ENCODE data around the gene HOXA9. TPM values are rescaled to one million over a fixed set of nuclear protein-coding genes. Genes with fewer than 3 reads are reported as not detected.
A peak's percentile ranks its signal among the peaks of the same experiment; 100 is the strongest.

HOXA9 gene
- polyA plus RNA-seq, 4 donors = 0.28 to 74.3 TPM; not detected in 2

- peak overlapping the region in 2 of 3 donors; percentile 9 to 42 for H3K4me3 ChIP-seq (ENCODE audit: low read depth in 1 of 3, low read length in 3 of 3)
- peaks cover 0 to 11% (median 0%) of the 10 kb centered on the region in 3 donors for H3K36me3 ChIP-seq (ENCODE audit: control insufficient read depth in 3 of 3, insufficient read depth in 2 of 3, low read depth in 1 of 3, low read length in 3 of 3)
Observed at GRCh38 chr7:27167916-27168264, 2.6 kb upstream of the HOXA9 start.

GRCh38 chr7:27166531-27167505, 1.5 kb upstream of the HOXA9 start:
- H3K4me3 ChIP-seq (ENCODE audit: low read depth in 1 of 3, low read length in 3 of 3) = peak overlapping the region in 2 of 3 donors; percentile 40 to 48
- FAIRE-seq (no peak), DNase-seq (no peak)
- peak overlapping the region in 1 of 3 donors; percentile 54 for H3K27ac ChIP-seq (ENCODE audit: low read depth in 1 of 3, low read length in 2 of 3)
- H3K9me3 ChIP-seq (ENCODE audit: control insufficient read depth in 2 of 2, insufficient read depth in 1 of 2, low read depth in 1 of 2, low read length in 1 of 2) = peaks cover 0 to 19% of the 10 kb centered on the region in 2 donors
- 11 to 20% (median 13%) methylated on average over 49 to 50 of the region's 50 CpGs for WGBS, 3 donors
- H3K4me1 ChIP-seq (ENCODE audit: control insufficient read depth in 3 of 3, insufficient read depth in 2 of 3, low read depth in 1 of 3, low read length in 2 of 3) = peaks cover 0 to 5% (median 0%) of the 10 kb centered on the region in 3 donors
- H3K36me3 ChIP-seq (ENCODE audit: control insufficient read depth in 3 of 3, insufficient read depth in 2 of 3, low read depth in 1 of 3, low read length in 3 of 3) = peaks cover 0 to 14% (median 0%) of the 10 kb centered on the region in 3 donors
- peaks cover 17 to 95% (median 75%) of the 10 kb centered on the region in 3 donors for H3K27me3 ChIP-seq (ENCODE audit: control insufficient read depth in 3 of 3, insufficient read depth in 3 of 3, low read length in 3 of 3)

More at GRCh38 chr7:27167916-27168264, 2.6 kb upstream of the HOXA9 start:
- 26 to 31% (median 28%) methylated on average over 4 of the region's 4 CpGs for WGBS, 3 donors
- Histone ChIP-seq H3K9me3 (ENCODE audit: control insufficient read depth in 2 of 2, insufficient read depth in 1 of 2, low read depth in 1 of 2, low read length in 1 of 2) (peaks cover 0 to 19% of the 10 kb centered on the region in 2 donors), H3K27me3 (ENCODE audit: control insufficient read depth in 3 of 3, insufficient read depth in 3 of 3, low read length in 3 of 3) (peaks cover 18 to 95% (median 82%) of the 10 kb centered on the region in 3 donors), H3K4me1 (ENCODE audit: control insufficient read depth in 3 of 3, insufficient read depth in 2 of 3, low read depth in 1 of 3, low read length in 2 of 3) (peaks cover 0 to 5% (median 0%) of the 10 kb centered on the region in 3 donors), H3K27ac (ENCODE audit: low read depth in 1 of 3, low read length in 2 of 3) (peak overlapping the region in 1 of 3 donors; percentile 61)
- DNase-seq (no peak), FAIRE-seq (no peak)

GRCh38 chr7:27165996-27166530, 726 bp upstream of the HOXA9 start:
- H3K27ac ChIP-seq (ENCODE audit: low read depth in 1 of 3, low read length in 2 of 3) = peak overlapping the region in 1 of 3 donors; percentile 54
- peaks cover 0 to 12% (median 0%) of the 10 kb centered on the region in 3 donors for H3K36me3 ChIP-seq (ENCODE audit: control insufficient read depth in 3 of 3, insufficient read depth in 2 of 3, low read depth in 1 of 3, low read length in 3 of 3)
- peaks cover 12 to 95% (median 73%) of the 10 kb centered on the region in 3 donors for H3K27me3 ChIP-seq (ENCODE audit: control insufficient read depth in 3 of 3, insufficient read depth in 3 of 3, low read length in 3 of 3)
- peak overlapping the region in 2 of 3 donors; percentile 40 to 68 for H3K4me3 ChIP-seq (ENCODE audit: low read depth in 1 of 3, low read length in 3 of 3)
- DNase-seq (no peak), FAIRE-seq (no peak)
- peaks cover 0 to 5% (median 0%) of the 10 kb centered on the region in 3 donors for H3K4me1 ChIP-seq (ENCODE audit: control insufficient read depth in 3 of 3, insufficient read depth in 2 of 3, low read depth in 1 of 3, low read length in 2 of 3)
- H3K9me3 ChIP-seq (ENCODE audit: control insufficient read depth in 2 of 2, insufficient read depth in 1 of 2, low read depth in 1 of 2, low read length in 1 of 2) = peaks cover 0 to 19% of the 10 kb centered on the region in 2 donors
- 7 to 21% (median 11%) methylated on average over 41 to 46 of the region's 46 CpGs for WGBS, 3 donors

GRCh38 chr7:27164367-27165088, 809 bp downstream of the HOXA9 start:
- peaks cover 0 to 11% (median 0%) of the 10 kb centered on the region in 3 donors for H3K4me1 ChIP-seq (ENCODE audit: control insufficient read depth in 3 of 3, insufficient read depth in 2 of 3, low read depth in 1 of 3, low read length in 2 of 3)
- peak overlapping the region in 2 of 3 donors; percentile 40 to 68 for H3K4me3 ChIP-seq (ENCODE audit: low read depth in 1 of 3, low read length in 3 of 3)
- FAIRE-seq (no peak), DNase-seq (no peak)
- WGBS, 3 donors = 6 to 13% (median 7%) methylated on average over 47 of the region's 47 CpGs
- peaks cover 12 to 99% (median 72%) of the 10 kb centered on the region in 3 donors for H3K27me3 ChIP-seq (ENCODE audit: control insufficient read depth in 3 of 3, insufficient read depth in 3 of 3, low read length in 3 of 3)
- H3K27ac ChIP-seq (ENCODE audit: low read depth in 1 of 3, low read length in 2 of 3) = peak overlapping the region in 1 of 3 donors; percentile 33
- H3K9me3 ChIP-seq (ENCODE audit: control insufficient read depth in 2 of 2, insufficient read depth in 1 of 2, low read depth in 1 of 2, low read length in 1 of 2) = peaks cover 0 to 19% of the 10 kb centered on the region in 2 donors
- peaks cover 0 to 12% (median 0%) of the 10 kb centered on the region in 3 donors for H3K36me3 ChIP-seq (ENCODE audit: control insufficient read depth in 3 of 3, insufficient read depth in 2 of 3, low read depth in 1 of 3, low read length in 3 of 3)

- Histone ChIP-seq H3K27me3 (ENCODE audit: control insufficient read depth in 3 of 3, insufficient read depth in 3 of 3, low read length in 3 of 3) (peaks cover 10 to 99% (median 73%) of the 10 kb centered on the region in 3 donors), H3K27ac (ENCODE audit: low read depth in 1 of 3, low read length in 2 of 3) (peak overlapping the region in 1 of 3 donors; percentile 33), H3K4me1 (ENCODE audit: control insufficient read depth in 3 of 3, insufficient read depth in 2 of 3, low read depth in 1 of 3, low read length in 2 of 3) (peaks cover 0 to 11% (median 0%) of the 10 kb centered on the region in 3 donors), H3K9me3 (ENCODE audit: control insufficient read depth in 2 of 2, insufficient read depth in 1 of 2, low read depth in 1 of 2, low read length in 1 of 2) (peaks cover 0 to 17% of the 10 kb centered on the region in 2 donors), H3K4me3 (ENCODE audit: low read depth in 1 of 3, low read length in 3 of 3) (peak overlapping the region in 2 of 3 donors; percentile 40 to 68), H3K36me3 (ENCODE audit: control insufficient read depth in 3 of 3, insufficient read depth in 2 of 3, low read depth in 1 of 3, low read length in 3 of 3) (peaks cover 0 to 9% (median 0%) of the 10 kb centered on the region in 3 donors)
- FAIRE-seq (no peak), DNase-seq (no peak)
- WGBS, 3 donors = 13 to 33% (median 24%) methylated on average over 12 of the region's 12 CpGs
Observed at GRCh38 chr7:27164045-27164366, 1.3 kb downstream of the HOXA9 start.

- Histone ChIP-seq H3K27me3 (ENCODE audit: control insufficient read depth in 3 of 3, insufficient read depth in 3 of 3, low read length in 3 of 3) (peaks cover 7 to 99% (median 73%) of the 10 kb centered on the region in 3 donors), H3K27ac (ENCODE audit: low read depth in 1 of 3, low read length in 2 of 3) (peak overlapping the region in 1 of 3 donors; percentile 6), H3K36me3 (ENCODE audit: control insufficient read depth in 3 of 3, insufficient read depth in 2 of 3, low read depth in 1 of 3, low read length in 3 of 3) (peaks cover 0 to 9% (median 0%) of the 10 kb centered on the region in 3 donors), H3K9me3 (ENCODE audit: control insufficient read depth in 2 of 2, insufficient read depth in 1 of 2, low read depth in 1 of 2, low read length in 1 of 2) (peaks cover 0 to 16% of the 10 kb centered on the region in 2 donors), H3K4me3 (ENCODE audit: low read depth in 1 of 3, low read length in 3 of 3) (peak overlapping the region in 1 of 3 donors; percentile 40), H3K4me1 (ENCODE audit: control insufficient read depth in 3 of 3, insufficient read depth in 2 of 3, low read depth in 1 of 3, low read length in 2 of 3) (peaks cover 0 to 11% (median 0%) of the 10 kb centered on the region in 3 donors)
- no peak for FAIRE-seq
- DNase-seq = no peak
- WGBS, 3 donors = 20 to 50% (median 35%) methylated on average over 24 of the region's 24 CpGs
Observed at GRCh38 chr7:27163288-27164044, 1.9 kb downstream of the HOXA9 start.

GRCh38 chr7:27162561-27163287, 2.6 kb downstream of the HOXA9 start:
- peaks cover 0 to 11% (median 0%) of the 10 kb centered on the region in 3 donors for H3K4me1 ChIP-seq (ENCODE audit: control insufficient read depth in 3 of 3, insufficient read depth in 2 of 3, low read depth in 1 of 3, low read length in 2 of 3)
- H3K4me3 ChIP-seq (ENCODE audit: low read depth in 1 of 3, low read length in 3 of 3) = no peak overlapping the region
- H3K9me3 ChIP-seq (ENCODE audit: control insufficient read depth in 2 of 2, insufficient read depth in 1 of 2, low read depth in 1 of 2, low read length in 1 of 2) = peaks cover 0 to 17% of the 10 kb centered on the region in 2 donors
- peak overlapping the region in 1 of 3 donors; percentile 6 for H3K27ac ChIP-seq (ENCODE audit: low read depth in 1 of 3, low read length in 2 of 3)
- FAIRE-seq (no peak), DNase-seq (no peak)
- peaks cover 0 to 7% (median 0%) of the 10 kb centered on the region in 3 donors for H3K36me3 ChIP-seq (ENCODE audit: control insufficient read depth in 3 of 3, insufficient read depth in 2 of 3, low read depth in 1 of 3, low read length in 3 of 3)
- 34 to 66% (median 50%) methylated on average over 7 of the region's 7 CpGs for WGBS, 3 donors
- peaks cover 10 to 99% (median 73%) of the 10 kb centered on the region in 3 donors for H3K27me3 ChIP-seq (ENCODE audit: control insufficient read depth in 3 of 3, insufficient read depth in 3 of 3, low read length in 3 of 3)

Data from small intestine (tissue), 7 donors.